Measurements from ENCODE around the gene ABCB4.

GRCh38 chr7:87416682-87417587, 58.5 kb downstream of the ABCB4 start:
- TF ChIP-seq CTCF (IDR thresholded peaks at IDR 0.05) (peak; percentile 59 to 79 (median 72)), POLR2A (IDR thresholded peaks at IDR 0.05) (no peak)

Data from uterus (tissue), 2 donors.